ENCODE measurements around the gene C2CD3. TPM values are rescaled to one million over a fixed set of nuclear protein-coding genes. Genes with fewer than 3 reads are reported as not detected.
A peak's percentile ranks its signal among the peaks of the same experiment; 100 is the strongest.

Gene C2CD3
- total RNA-seq, 1 experiment from 2014 or later: 16.1 TPM

GRCh38 chr11:74018331-74019005, 152.3 kb downstream of the C2CD3 start:
- peak; percentile 69 for DNase-seq (ENCODE audit: low read depth)

- no peak for DNase-seq (ENCODE audit: low read depth)
These were observed 153.2 kb downstream of the C2CD3 start for GRCh38 chr11:74017631-74018030.

GRCh38 chr11:74015919-74016684, 154.7 kb downstream of the C2CD3 start:
- no peak for DNase-seq (ENCODE audit: low read depth)

- no peak for DNase-seq (ENCODE audit: low read depth)
These were observed 155.9 kb downstream of the C2CD3 start for GRCh38 chr11:74014880-74015279.

GRCh38 chr11:74013141-74013540, 157.7 kb downstream of the C2CD3 start:
- no peak for DNase-seq (ENCODE audit: low read depth)

- no peak for DNase-seq (ENCODE audit: low read depth)
These were observed 158.6 kb downstream of the C2CD3 start for GRCh38 chr11:74012074-74012809.

GRCh38 chr11:74011360-74012073, 159.3 kb downstream of the C2CD3 start:
- DNase-seq (ENCODE audit: low read depth): no peak

- no peak for DNase-seq (ENCODE audit: low read depth)
These were observed 160.2 kb downstream of the C2CD3 start for GRCh38 chr11:74010306-74011300.

- DNase-seq (ENCODE audit: low read depth): no peak
These were observed 161.0 kb downstream of the C2CD3 start for GRCh38 chr11:74009675-74010305.

- no peak for DNase-seq (ENCODE audit: low read depth)
These were observed 161.6 kb downstream of the C2CD3 start for GRCh38 chr11:74009230-74009547.

- DNase-seq (ENCODE audit: low read depth): no peak
These were observed 162.2 kb downstream of the C2CD3 start, which contains the start of gene UCP3 for GRCh38 chr11:74008373-74009229. Gene UCP3 (minus strand): TSS chr11:74009085. CDS start chr11:74007042, 2,043 bp downstream.

GRCh38 chr11:74007691-74008372, 163.0 kb downstream of the C2CD3 start:
- DNase-seq (ENCODE audit: low read depth): no peak

- DNase-seq (ENCODE audit: low read depth): no peak
These were observed 164.0 kb downstream of the C2CD3 start for GRCh38 chr11:74006743-74007304.

GRCh38 chr11:74005721-74006517, 164.9 kb downstream of the C2CD3 start:
- DNase-seq (ENCODE audit: low read depth): no peak

GRCh38 chr11:74004759-74005615, 165.8 kb downstream of the C2CD3 start:
- DNase-seq (ENCODE audit: low read depth): no peak

GRCh38 chr11:74004046-74004695, 166.6 kb downstream of the C2CD3 start:
- no peak for DNase-seq (ENCODE audit: low read depth)
